GM12891 (cell line): ENCODE results near the gene CEP83.

ENCODE experiments used
- DNase-seq: peaks from one replicate; pipeline ENCODE4 v3.0.0; 2011; ENCODE audit warnings: low spot score; ENCODE audit not compliant: insufficient read length
- FAIRE-seq: peaks from 2 replicates; lab custom pipeline; 2011; peaks lifted over from hg19 to GRCh38; lab: Jason Lieb, UNC
- PAX5 ChIP-seq: IDR thresholded peaks from 2 replicates; pipeline ENCODE4 v1.6.1; 2011; ENCODE audit warnings: low read length, moderate library complexity, mild to moderate bottlenecking; ENCODE audit not compliant: insufficient read depth, severe bottlenecking
- POLR2A ChIP-seq: IDR thresholded peaks from 2 replicates; pipeline ENCODE4 v1.6.1; 2011; ENCODE audit warnings: low read depth, low read length, control low read depth
- POLR2AphosphoS5 ChIP-seq: IDR thresholded peaks from 2 replicates; pipeline ENCODE4 v1.6.1; 2011; ENCODE audit warnings: low read depth, low read length, control low read depth
- POU2F2 ChIP-seq: IDR thresholded peaks from 2 replicates; pipeline ENCODE4 v1.6.1; 2011; ENCODE audit warnings: low read depth, mild to moderate bottlenecking, control low read depth, low read length, moderate library complexity
- SPI1 ChIP-seq: IDR thresholded peaks from 2 replicates; pipeline ENCODE4 v1.6.1; 2011; ENCODE audit warnings: low read depth, low read length, control low read depth
- TAF1 ChIP-seq: IDR thresholded peaks from 2 replicates; pipeline ENCODE4 v1.6.1; 2011; ENCODE audit warnings: low read depth, low read length, control low read depth

The CEP83 gene

GRCh38 chr12:94261786-94262185 is 197.9 kb downstream of the CEP83 start:
- FAIRE-seq (no peak), DNase-seq (no peak)
- no peak for TF ChIP-seq POU2F2
- TF ChIP-seq POLR2A: no peak
- TF ChIP-seq SPI1: no peak
- TF ChIP-seq PAX5: no peak
- TF ChIP-seq POLR2AphosphoS5: no peak
- no peak for TF ChIP-seq TAF1

DNA sequence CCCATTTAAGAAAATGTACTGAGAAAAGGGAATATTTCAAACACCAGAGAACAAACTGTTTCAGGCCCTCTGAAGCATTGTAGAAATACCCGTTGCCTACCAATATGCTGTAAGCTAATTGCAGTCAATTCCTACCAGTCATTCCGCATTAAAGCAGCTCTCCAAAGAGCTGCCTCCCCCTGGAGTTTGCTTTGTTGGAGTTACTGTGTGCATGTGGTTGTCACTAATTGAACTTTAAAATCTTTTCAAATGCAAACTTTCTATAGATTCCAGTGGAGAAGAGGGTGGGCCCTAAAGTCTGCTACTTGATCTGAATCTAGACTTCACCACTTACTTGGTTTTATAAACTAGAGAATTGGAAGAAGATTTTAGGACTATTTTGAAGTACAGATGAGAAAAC is 198.5 kb downstream of the CEP83 start:
- no peak for DNase-seq
- TF ChIP-seq PAX5 (no peak), POU2F2 (no peak), POLR2A (no peak), TAF1 (no peak), SPI1 (no peak), POLR2AphosphoS5 (no peak)
- FAIRE-seq: no peak

DNA sequence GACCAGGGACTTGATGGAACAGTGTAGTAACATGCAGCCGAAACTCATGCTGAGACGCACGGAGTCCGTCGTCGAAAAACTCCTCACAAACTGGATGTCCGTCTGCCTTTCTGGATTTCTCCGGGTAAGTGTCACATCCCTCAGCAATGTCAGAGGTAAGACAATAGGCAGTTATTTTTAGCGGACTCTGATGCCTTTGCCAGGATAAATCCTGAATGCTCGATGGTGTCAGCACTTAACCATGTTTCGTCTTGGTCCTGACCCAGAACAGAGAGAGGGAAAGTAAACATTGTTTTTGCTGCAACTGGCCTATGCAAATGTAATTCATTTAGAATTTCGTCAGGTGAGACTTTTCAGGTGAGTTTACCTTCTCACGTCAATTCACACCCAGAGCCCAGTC is 198.9 kb downstream of the CEP83 start:
- FAIRE-seq: peak; percentile 75
- TF ChIP-seq PAX5 (no peak), POLR2AphosphoS5 (no peak), SPI1 (no peak), TAF1 (no peak), POU2F2 (no peak), POLR2A (no peak)
- no peak for DNase-seq

DNA sequence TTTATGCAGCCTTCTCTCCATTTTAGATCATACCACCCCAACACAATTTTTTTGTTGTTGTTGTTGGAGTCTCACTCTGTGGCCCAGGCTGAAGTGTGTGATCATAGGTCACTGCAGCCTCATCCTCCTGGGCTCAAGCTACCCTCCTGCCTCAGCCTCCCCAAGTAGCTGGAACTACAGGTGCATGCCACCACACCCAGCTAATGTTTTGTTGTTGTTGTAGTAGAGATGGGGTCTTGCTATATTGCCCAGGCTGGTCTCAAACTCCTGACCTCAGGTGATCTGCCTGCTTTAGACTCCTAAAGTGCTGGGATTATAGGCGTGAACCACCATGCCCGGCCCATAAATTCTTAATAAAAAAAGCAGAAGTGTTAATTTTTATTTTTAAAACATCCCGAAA is 199.7 kb downstream of the CEP83 start:
- TF ChIP-seq PAX5: no peak
- no peak for TF ChIP-seq POLR2A
- TF ChIP-seq POU2F2: no peak
- TF ChIP-seq TAF1: no peak
- TF ChIP-seq SPI1: no peak
- no peak for TF ChIP-seq POLR2AphosphoS5
- no peak for FAIRE-seq
- no peak for DNase-seq

DNA sequence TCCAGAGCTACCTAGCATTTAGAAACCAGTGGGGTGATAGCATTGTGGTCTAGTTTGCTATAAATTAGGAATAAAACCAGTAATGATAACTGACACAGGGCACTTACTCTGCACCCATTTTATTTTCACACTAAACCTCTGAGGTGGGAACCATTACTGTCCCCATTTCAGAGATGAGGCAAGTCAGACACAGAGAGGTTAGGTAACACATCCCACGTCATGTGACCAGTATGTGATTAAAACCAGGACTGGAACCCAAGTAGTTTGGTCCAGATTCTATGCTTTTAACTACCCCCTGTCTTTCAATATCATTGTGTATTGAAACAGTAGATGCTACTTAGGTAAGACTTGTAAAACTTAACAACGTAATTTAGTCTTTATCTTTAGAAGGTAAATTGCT is 201.1 kb downstream of the CEP83 start:
- TF ChIP-seq POLR2A: no peak; the same call in 1 of the 2 replicates
- no peak for DNase-seq
- peak; percentile 90 for FAIRE-seq
